ENCODE measurements around the gene POLN.

The POLN gene

GRCh38 chr4:2255501-2256155 lies 13.7 kb upstream of the POLN start:
- TF ChIP-seq TAF1 (IDR thresholded peaks at IDR 0.05; ENCODE audit: borderline replicate concordance, insufficient read depth, low read length) (no peak), REST (IDR thresholded peaks at IDR 0.05; ENCODE audit: insufficient read depth in 1 of 2, low read depth in 2 of 2, low read length in 2 of 2) (no peak), POLR2AphosphoS5 (IDR thresholded peaks at IDR 0.05; ENCODE audit: low read depth, low read length) (no peak), FOXP2 (optimal IDR thresholded peaks at IDR 0.05; ENCODE audit: borderline replicate concordance, extremely low read depth, extremely low read length, insufficient read depth) (no peak), SIN3A (IDR thresholded peaks at IDR 0.05; ENCODE audit: borderline replicate concordance, insufficient read depth, low read length) (no peak)

GRCh38 chr4:2254665-2255500 lies 13.0 kb upstream of the POLN start:
- TF ChIP-seq TAF1 (IDR thresholded peaks at IDR 0.05; ENCODE audit: borderline replicate concordance, insufficient read depth, low read length) (no peak), FOXP2 (optimal IDR thresholded peaks at IDR 0.05; ENCODE audit: borderline replicate concordance, extremely low read depth, extremely low read length, insufficient read depth) (no peak), SIN3A (IDR thresholded peaks at IDR 0.05; ENCODE audit: borderline replicate concordance, insufficient read depth, low read length) (no peak), POLR2AphosphoS5 (IDR thresholded peaks at IDR 0.05; ENCODE audit: low read depth, low read length) (no peak), REST (IDR thresholded peaks at IDR 0.05; ENCODE audit: insufficient read depth in 1 of 2, low read depth in 2 of 2, low read length in 2 of 2) (no peak)

- TF ChIP-seq SIN3A (IDR thresholded peaks at IDR 0.05; ENCODE audit: borderline replicate concordance, insufficient read depth, low read length) (no peak), TAF1 (IDR thresholded peaks at IDR 0.05; ENCODE audit: borderline replicate concordance, insufficient read depth, low read length) (no peak), FOXP2 (optimal IDR thresholded peaks at IDR 0.05; ENCODE audit: borderline replicate concordance, extremely low read depth, extremely low read length, insufficient read depth) (no peak), REST (IDR thresholded peaks at IDR 0.05; ENCODE audit: insufficient read depth in 1 of 2, low read depth in 2 of 2, low read length in 2 of 2) (no peak), POLR2AphosphoS5 (IDR thresholded peaks at IDR 0.05; ENCODE audit: low read depth, low read length) (no peak)
Observed at GRCh38 chr4:2253160-2254084, 11.5 kb upstream of the POLN start.

- TF ChIP-seq TAF1 (IDR thresholded peaks at IDR 0.05; ENCODE audit: borderline replicate concordance, insufficient read depth, low read length) (no peak), SIN3A (IDR thresholded peaks at IDR 0.05; ENCODE audit: borderline replicate concordance, insufficient read depth, low read length) (no peak)
Observed at GRCh38 chr4:2252530-2253091, 10.7 kb upstream of the POLN start.
